GM19238 (cell line): Measurements from ENCODE around the gene FHL3.
"Not testable (repeated sequence)": the region's sequence is repeated elsewhere in the genome, so short reads cannot be mapped to it uniquely, and the experiment has no call there.

Source experiments
- DNase-seq: peaks from one replicate; pipeline ENCODE4 v3.0.0; 2011; ENCODE audit warnings: low spot score; ENCODE audit not compliant: insufficient read length

Gene FHL3

DNA sequence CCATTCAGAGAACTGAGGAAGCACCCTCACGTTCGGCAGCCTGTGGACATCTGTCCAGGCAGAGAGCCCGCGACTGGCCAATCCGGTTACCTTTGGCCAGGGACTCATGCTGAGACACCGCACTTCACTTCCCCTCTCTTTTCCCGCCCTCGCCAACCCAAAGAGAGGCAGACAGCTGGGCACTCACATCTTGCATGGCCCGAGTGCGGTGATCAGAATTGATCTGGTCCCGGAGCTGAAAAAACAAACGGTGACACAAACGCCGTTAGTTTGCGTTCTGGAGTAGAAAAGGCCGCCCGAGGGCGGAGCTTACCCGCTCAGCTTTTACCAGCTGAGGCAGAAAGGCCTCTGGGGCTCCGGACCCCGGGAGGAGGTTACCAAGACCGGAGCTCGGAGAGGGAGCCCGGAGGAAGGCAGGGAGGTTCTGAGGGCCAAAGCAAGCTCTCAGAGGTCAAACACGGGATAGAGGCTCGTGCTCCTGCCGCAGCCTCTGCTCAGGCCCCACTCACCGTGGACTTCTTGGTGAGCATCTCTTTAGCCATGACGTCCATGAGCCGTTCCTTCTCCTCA is 15.9 kb downstream of the FHL3 start:
- DNase-seq, result no peak

DNA sequence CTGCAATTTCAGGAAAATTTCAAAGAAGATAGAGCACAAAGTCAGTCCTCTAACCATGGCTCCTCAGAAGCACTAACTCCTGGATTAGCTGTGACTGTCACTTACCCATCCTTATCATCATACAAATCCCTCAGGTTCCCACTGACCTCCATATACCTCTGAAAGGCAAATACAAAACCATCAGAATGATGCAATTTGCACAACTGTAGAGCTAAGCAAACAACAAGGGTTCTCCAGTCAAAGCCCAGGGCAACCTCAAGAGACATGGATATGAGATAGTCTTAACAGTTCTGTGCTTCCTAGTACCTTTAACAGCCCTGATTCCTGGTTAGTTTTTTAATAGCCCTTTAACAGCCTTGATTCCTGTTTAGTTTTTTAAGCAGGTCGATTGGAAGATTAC is 17.6 kb downstream of the FHL3 start:
- no peak for DNase-seq

GRCh38 chr1:37983546-37983945 is 21.8 kb downstream of the FHL3 start:
- no peak for DNase-seq

DNA sequence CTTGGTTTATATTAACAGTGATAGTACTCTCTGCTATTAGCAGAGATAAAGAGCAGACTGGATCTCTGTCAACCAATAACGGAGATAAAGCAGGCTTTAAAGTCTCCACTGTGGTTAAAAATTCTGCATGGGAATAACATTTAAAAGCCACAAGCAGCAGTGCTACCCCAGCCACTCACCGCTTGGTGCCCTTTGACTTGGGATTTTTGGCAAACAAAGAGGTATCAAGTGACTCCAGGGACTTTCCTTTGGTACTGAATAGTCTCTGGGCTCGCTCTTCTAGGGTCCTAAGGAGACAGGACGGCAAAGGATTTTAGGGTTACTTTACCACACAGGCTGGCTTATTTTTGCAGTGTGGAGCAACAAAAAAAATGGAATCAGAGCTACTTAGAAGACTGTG is 26.8 kb downstream of the FHL3 start:
- no peak for DNase-seq

GRCh38 chr1:37975083-37975482 is 30.2 kb downstream of the FHL3 start:
- DNase-seq, result not testable (repeated sequence)

DNA sequence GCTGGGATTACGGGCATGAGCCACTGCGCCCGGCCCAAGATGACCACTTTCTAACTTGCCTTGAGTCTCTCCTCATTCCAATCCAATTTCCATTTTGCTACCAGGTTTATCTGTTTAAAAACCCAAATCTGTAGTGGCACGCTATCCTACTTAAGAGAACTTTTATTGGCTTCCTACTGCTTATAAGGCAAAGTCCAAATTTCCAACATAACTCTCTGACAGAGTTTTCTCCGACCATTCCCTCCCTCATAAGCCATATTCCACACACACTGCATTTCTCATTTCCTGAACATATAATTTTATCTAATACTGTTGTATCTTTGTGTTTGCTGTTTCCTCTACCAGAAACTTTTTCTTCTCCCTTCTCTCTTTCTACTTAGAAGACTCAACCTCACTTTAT is 30.7 kb downstream of the FHL3 start:
- no peak for DNase-seq

DNA sequence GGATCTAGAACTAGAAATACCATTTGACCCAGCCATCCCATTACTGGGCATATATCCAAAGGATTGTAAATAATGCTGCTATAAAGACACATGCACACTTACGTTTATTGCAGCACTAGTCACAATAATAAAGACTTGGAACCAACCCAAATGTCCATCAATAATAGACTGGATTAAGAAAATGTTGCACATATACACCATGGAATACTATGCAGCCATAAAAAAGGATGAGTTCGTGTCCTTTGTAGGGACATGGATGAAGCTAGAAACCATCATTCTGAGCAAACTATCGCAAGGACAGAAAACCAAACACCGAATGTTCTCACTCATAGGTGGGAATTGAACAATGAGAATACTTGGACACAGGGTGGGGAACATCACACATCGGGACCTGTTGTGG is 31.6 kb downstream of the FHL3 start:
- not testable (repeated sequence) for DNase-seq

- no peak for DNase-seq
Observed at GRCh38 chr1:37965301-37965700, 40.0 kb downstream of the FHL3 start.

DNA sequence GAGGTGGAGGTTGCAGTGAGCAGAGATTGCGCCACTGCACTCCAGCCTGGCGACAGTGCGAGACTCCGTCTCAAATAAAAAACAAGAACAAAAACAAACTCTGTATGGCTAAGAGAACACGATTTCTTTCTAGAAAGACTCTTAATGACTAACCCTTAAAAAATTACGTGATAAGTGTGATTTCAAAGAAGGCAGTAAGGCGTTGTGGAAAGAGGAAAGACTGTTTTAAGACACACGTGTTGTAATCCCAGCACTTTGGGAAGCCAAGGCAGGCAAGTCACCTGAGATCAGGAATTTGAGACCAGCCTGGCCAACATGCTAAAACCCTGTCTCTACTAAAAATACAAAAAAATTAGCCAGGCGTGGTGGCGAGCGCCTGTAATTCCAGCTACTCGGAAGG is 41.2 kb downstream of the FHL3 start:
- DNase-seq, result not testable (repeated sequence)

DNA sequence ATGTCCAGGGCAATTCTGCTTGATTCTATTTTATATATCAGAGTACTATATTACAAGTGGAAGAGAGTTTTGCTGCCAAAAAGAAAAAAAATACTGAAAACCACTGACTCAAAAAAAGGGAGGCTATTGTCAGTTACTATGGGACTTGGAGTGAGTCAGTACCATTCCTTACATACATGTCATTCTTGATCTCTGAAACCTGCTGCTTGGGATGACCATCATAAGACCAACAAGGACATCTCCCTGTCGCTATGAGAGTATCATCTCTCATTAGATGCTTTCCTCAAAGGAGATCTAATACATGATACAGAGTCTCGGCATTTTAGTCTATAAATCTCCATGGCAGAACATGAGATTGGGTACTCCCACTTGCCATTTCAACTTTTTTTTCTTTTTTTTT is 46.6 kb downstream of the FHL3 start:
- no peak for DNase-seq

GRCh38 chr1:37955685-37956084 is 49.6 kb downstream of the FHL3 start:
- DNase-seq, result no peak

DNA sequence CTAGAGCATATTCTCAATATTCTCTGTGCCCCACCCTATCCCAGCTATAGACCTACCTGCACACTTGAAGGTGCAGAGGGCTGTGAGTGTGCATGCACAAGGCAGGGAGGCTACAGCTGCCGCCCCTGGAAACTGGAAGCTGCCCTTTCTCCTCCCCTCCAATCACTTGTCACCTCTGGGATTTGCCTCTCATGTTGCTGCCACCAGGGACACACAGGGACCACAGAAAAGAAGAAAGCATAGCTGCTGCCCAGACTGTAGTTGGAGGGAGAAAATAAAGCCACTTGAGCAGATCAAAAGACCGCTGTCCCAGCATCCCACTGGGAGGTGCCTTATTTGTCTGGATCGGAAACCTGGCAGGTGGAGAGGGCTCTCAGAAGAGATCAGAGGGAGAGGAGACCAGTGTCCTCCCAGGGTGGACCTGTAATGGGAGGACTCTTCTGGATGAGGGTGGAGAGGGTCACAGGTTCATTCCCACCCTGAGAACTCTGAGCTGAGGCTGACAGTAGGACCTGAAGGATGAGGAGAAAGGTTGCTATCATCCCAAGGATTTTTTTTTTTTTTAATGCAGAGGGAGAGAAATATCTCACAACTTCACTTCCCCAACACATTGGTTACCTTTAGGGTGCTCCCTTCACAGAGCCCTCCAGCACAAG is 50.9 kb downstream of the FHL3 start:
- DNase-seq, result no peak

DNA sequence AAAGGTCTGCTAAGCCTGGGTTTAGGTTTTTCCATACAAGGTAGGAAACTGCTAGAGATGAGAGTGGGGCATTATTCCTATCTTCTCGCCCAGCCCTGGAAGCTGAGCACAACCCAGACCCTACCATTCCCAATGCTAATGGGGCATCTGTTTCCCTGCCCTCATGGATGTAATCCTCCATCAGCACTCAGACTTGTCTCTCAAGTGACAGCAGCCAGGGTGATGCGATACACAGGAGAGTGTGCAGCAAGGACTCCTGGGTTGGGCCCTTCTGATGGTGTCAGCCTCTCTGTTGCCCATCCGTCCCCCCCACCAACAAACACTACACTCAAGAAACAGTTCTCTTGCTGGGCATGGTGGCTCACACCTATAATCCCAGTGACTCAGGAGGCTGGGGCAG is 52.6 kb downstream of the FHL3 start:
- no peak for DNase-seq

GRCh38 chr1:37951783-37952624 is 53.3 kb downstream of the FHL3 start:
- DNase-seq, result no peak

- DNase-seq, result no peak
Observed at GRCh38 chr1:37951041-37951782, 54.1 kb downstream of the FHL3 start.

DNA sequence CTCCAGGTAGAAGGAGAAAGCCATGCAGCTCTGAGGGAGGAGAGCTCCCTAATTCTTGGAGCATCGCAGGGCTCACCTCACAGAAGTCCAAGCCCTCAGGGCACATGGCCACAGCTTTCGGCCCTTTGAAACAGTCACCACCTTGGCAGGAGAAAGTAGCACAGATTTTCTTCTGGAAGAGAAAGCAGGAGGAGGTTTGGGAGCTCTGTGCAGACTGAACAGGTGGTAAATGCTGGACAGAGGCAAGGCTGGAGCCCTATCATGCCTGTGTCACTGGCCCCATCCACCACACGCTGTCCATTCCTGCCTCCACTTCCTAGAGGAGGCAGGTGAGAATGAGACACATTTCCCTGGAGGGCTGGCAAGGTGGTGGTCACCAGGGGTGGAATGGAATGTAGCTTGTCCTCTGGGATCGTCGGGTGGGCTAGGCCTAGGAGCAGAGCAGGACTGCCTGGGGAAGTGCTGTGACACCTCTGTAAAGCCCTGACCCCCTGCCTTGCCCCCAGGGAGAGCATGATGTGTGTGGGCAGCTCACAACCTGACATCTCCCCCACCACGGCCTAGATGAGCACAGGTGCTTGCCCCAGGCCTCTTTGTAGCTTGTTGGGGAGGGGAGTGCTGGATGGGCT is 55.7 kb downstream of the FHL3 start:
- DNase-seq, result no peak

GRCh38 chr1:37948841-37949240 is 56.5 kb downstream of the FHL3 start:
- DNase-seq, result no peak

DNA sequence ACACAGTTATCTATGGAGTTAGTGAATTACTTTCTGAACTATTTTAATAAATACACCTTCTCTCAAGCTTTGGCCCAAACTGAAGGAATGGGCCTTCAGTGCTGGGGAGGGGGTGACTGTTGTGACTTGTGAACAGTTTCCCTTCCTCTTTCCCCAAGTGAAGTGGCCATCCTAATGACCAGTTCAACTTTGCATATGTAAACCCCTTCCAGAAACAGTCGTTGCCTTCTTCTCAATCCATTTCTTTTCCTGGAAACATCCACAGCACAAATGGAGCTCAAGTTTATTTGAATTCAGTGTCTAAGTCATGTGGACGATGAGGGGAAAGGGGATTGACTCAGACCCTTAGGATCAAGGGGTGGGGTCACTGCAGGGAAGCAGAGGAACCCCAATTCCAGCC is 57.1 kb downstream of the FHL3 start:
- no peak for DNase-seq

- DNase-seq, result no peak
Observed at GRCh38 chr1:37947364-37947763, 58.0 kb downstream of the FHL3 start.
